Measurements from ENCODE around the gene LMX1A.

GRCh38 chr1:165228676-165229075 lies 127.8 kb downstream of the LMX1A start:
- TF ChIP-seq POLR2AphosphoS5 (IDR thresholded peaks at IDR 0.05; ENCODE audit: low read depth) = no peak
- TF ChIP-seq CTCF (IDR thresholded peaks at IDR 0.05; ENCODE audit: insufficient read depth, low read length) = no peak
- no peak for TF ChIP-seq GABPA (IDR thresholded peaks at IDR 0.05; ENCODE audit: low read depth)
